Suprapubic skin (tissue), 4 donors: ENCODE results near the gene GSPT1.

Experiments used
- EP300 ChIP-seq: sonication (generic); formaldehyde crosslinking; IDR thresholded peaks from one replicate; pipeline ENCODE4 v1.6.1; 2017; ENCODE audit warnings: antibody characterized with exemption
- POLR2A ChIP-seq, 2 donors: fragments of 450-650 bp; IDR thresholded peaks; one replicate each; pipeline ENCODE4 v1.6.1; 2017; ENCODE audit warnings: antibody characterized with exemption in 2 of 2, mild to moderate bottlenecking in 2 of 2, moderate library complexity in 2 of 2
- POLR2AphosphoS5 ChIP-seq, 3 donors: sonication (generic); formaldehyde crosslinking; IDR thresholded peaks; one replicate each; pipeline ENCODE4 v1.6.1; 2017; ENCODE audit warnings: antibody characterized with exemption in 3 of 3
- TF ChIP-seq, protein P1 (sequence below), 2 donors: fragments of 200-600 bp in 1 of 2; fragments of 450-650 bp in 1 of 2; sonication (generic) in 1 of 2; IDR thresholded peaks; one replicate each; pipeline ENCODE4 v1.5.1; 2016 to 2019; ENCODE audit warnings: antibody characterized with exemption in 2 of 2, mild to moderate bottlenecking in 1 of 2, moderate library complexity in 1 of 2

DNA sequence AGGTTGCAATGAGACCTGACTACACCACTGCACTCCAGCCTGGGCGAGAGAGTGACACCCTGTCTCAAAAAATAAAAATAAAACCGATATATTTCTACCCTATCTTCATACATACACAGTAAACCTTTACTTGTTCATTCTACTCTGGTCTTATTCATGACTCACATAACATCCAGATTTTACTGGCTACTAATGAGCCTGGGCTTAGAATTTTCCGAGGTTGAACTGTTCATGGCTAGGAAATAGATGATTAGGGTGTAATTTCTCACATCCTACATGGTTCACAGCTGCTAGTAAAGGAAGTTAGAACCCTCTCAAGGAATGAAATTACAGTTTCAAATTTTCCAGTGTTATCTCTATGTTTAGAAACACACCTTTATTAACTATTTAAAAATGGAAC, 14.7 kb downstream of the GSPT1 start:
- TF ChIP-seq, protein P1, sequence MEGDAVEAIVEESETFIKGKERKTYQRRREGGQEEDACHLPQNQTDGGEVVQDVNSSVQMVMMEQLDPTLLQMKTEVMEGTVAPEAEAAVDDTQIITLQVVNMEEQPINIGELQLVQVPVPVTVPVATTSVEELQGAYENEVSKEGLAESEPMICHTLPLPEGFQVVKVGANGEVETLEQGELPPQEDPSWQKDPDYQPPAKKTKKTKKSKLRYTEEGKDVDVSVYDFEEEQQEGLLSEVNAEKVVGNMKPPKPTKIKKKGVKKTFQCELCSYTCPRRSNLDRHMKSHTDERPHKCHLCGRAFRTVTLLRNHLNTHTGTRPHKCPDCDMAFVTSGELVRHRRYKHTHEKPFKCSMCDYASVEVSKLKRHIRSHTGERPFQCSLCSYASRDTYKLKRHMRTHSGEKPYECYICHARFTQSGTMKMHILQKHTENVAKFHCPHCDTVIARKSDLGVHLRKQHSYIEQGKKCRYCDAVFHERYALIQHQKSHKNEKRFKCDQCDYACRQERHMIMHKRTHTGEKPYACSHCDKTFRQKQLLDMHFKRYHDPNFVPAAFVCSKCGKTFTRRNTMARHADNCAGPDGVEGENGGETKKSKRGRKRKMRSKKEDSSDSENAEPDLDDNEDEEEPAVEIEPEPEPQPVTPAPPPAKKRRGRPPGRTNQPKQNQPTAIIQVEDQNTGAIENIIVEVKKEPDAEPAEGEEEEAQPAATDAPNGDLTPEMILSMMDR (IDR thresholded peaks at IDR 0.05) = no peak
- TF ChIP-seq EP300 = no peak
- no peak for TF ChIP-seq POLR2AphosphoS5 (IDR thresholded peaks at IDR 0.05)
- TF ChIP-seq POLR2A (IDR thresholded peaks at IDR 0.05) = no peak
